RWPE1 (cell line): ENCODE data around the gene RSKR.

ENCODE experiments used
- CTCF ChIA-PET: fragments of 350-600 bp; sonication (Branson Sonifier 250); formaldehyde crosslinking; extraction: SDS; loops from one replicate; lab custom pipeline; 2021; lab: Yijun Ruan, JAX
- POLR2A ChIA-PET: fragments of 400-600 bp; formaldehyde crosslinking; extraction: SDS; loops from one replicate; lab custom pipeline; 2020; ENCODE audit warnings: antibody characterized with exemption; ENCODE audit not compliant: low non-redundant PET; lab: Yijun Ruan, JAX
- DNase-seq: peaks from one replicate; pipeline ENCODE4 v3.0.0; 2012; ENCODE audit warnings: low spot score
- H3K27ac ChIP-seq: fragments of 450-650 bp; 2 replicates; pipeline ENCODE4 v1.5.1; 2017
- CTCF ChIP-seq: fragments of 450-650 bp; conservative IDR thresholded peaks from 2 replicates; pipeline ENCODE4 v1.5.1; 2017; ENCODE audit warnings: low read depth, mild to moderate bottlenecking

RSKR gene

GRCh38 chr17:28598799-28599310 lies 15.1 kb downstream of the RSKR start, which contains the start of gene SPAG5:
TSS of gene SPAG5 (minus strand) at chr17:28599025. CDS start at chr17:28598946, 79 bp downstream.
- POLR2A ChIA-PET, result no interaction called here
- TF ChIP-seq CTCF, result no peak
- CTCF ChIA-PET, result interaction anchor here (1.4 kb wide), 1 partner anchor 14 kb away, joined by 5 read pairs; the partner anchor contains the start of gene RSKR
- peak; percentile 98 for DNase-seq
- H3K27ac ChIP-seq, result peak within 1 kb of the TSS; percentile 95

- DNase-seq, result no peak
- TF ChIP-seq CTCF, result no peak
- H3K27ac ChIP-seq, result peak overlapping the region; percentile 95
- ChIA-PET POLR2A (no interaction called here), CTCF (interaction anchor here (0.6 kb wide), 1 partner anchor 213 kb away, joined by 3 read pairs; no protein-coding TSS in a partner anchor)
These were observed 15.6 kb downstream of the RSKR start for GRCh38 chr17:28598389-28598788.

GRCh38 chr17:28597606-28598383 lies 16.2 kb downstream of the RSKR start:
- POLR2A ChIA-PET, result no interaction called here
- CTCF ChIA-PET, result interaction anchor here (0.6 kb wide), 1 partner anchor 214 kb away, joined by 3 read pairs; no protein-coding TSS in a partner anchor
- TF ChIP-seq CTCF, result no peak
- DNase-seq, result no peak
- peak overlapping the region; percentile 95 for H3K27ac ChIP-seq

- H3K27ac ChIP-seq, result no peak overlapping the region
- POLR2A ChIA-PET, result no interaction called here
- no peak for DNase-seq
- CTCF ChIA-PET, result no interaction called here
- no peak for TF ChIP-seq CTCF
These were observed 21.7 kb downstream of the RSKR start for GRCh38 chr17:28592260-28592659.

- ChIA-PET CTCF (no interaction called here), POLR2A (no interaction called here)
- no peak overlapping the region for H3K27ac ChIP-seq
- no peak for DNase-seq
- TF ChIP-seq CTCF, result no peak
These were observed 28.1 kb downstream of the RSKR start for GRCh38 chr17:28585851-28586250.

GRCh38 chr17:28584434-28584833 lies 29.6 kb downstream of the RSKR start:
- no peak overlapping the region for H3K27ac ChIP-seq
- no peak for DNase-seq
- CTCF ChIA-PET, result no interaction called here
- no peak for TF ChIP-seq CTCF
- POLR2A ChIA-PET, result no interaction called here
